Activated T-helper 17 cell treated with anti-CD3 and anti-CD28 coated beads, Interleukin-2, amount 50 U/mL, for 72 hours (primary cell): ENCODE data around the gene HSPA1L. TPM values are rescaled to one million over a fixed set of nuclear protein-coding genes. Genes with fewer than 3 reads are reported as not detected.
"Not testable (repeated sequence)": the region's sequence is repeated elsewhere in the genome, so short reads cannot be mapped to it uniquely, and the experiment has no call there.

ENCODE experiments used
- ATAC-seq: fragments of 150-1000 bp; cut with Tn5 transposase; replicated peaks from 2 replicates; pipeline ENCODE4 v1.10.0; 2021; ENCODE audit warnings: mild to moderate bottlenecking, moderate library complexity
- H3K27ac Mint-ChIP-seq: one replicate; pipeline ENCODE4 v1.8.0; 2022; ENCODE audit warnings: mixed read lengths
- H3K27me3 Mint-ChIP-seq: one replicate; pipeline ENCODE4 v1.8.0; 2022; ENCODE audit warnings: mixed read lengths
- H3K36me3 Mint-ChIP-seq: one replicate; pipeline ENCODE4 v1.8.0; 2022; ENCODE audit warnings: low read depth, mild to moderate bottlenecking, mixed read lengths
- H3K4me1 Mint-ChIP-seq: one replicate; pipeline ENCODE4 v1.8.0; 2022; ENCODE audit warnings: mixed read lengths
- H3K4me3 Mint-ChIP-seq: one replicate; pipeline ENCODE4 v1.8.0; 2022; ENCODE audit warnings: mild to moderate bottlenecking, mixed read lengths
- H3K9me3 Mint-ChIP-seq: one replicate; pipeline ENCODE4 v1.8.0; 2022; ENCODE audit warnings: mixed read lengths
- total RNA-seq, 2 donors: library from RNA; stranded (reverse); gene quantifications; one replicate each; pipeline ENCODE4 v1.2.3, GENCODE V29; 2022

The HSPA1L gene
- total RNA-seq = 1 to 10 TPM; 2.7 to 2.9 TPM

DNA sequence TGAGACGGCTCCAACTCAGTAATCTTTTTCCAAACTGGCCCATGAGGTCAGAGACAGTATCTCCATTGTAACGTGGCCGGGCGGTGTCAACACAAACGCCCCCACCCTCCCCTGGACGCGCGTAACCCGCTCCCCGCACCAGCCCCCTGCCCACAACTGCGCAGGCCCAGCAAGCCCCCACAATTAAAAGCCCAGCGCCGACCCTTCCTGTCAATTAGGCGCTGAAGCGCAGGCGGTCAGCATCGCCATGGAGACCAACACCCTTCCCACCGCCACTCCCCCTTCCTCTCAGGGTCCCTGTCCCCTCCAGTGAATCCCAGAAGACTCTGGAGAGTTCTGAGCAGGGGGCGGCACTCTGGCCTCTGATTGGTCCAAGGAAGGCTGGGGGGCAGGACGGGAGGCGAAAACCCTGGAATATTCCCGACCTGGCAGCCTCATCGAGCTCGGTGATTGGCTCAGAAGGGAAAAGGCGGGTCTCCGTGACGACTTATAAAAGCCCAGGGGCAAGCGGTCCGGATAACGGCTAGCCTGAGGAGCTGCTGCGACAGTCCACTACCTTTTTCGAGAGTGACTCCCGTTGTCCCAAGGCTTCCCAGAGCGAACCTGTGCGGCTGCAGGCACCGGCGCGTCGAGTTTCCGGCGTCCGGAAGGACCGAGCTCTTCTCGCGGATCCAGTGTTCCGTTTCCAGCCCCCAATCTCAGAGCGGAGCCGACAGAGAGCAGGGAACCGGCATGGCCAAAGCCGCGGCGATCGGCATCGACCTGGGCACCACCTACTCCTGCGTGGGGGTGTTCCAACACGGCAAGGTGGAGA is at the start of gene HSPA1L, which contains the start of gene HSPA1A:
Gene HSPA1L (minus strand): TSS at position 259 of the 814 bp plus-strand sequence. CDS start 3,311 bp downstream, outside the sequence.
Gene HSPA1A (plus strand): TSS at position 519 of the 814 bp plus-strand sequence. CDS start 214 bp downstream, at position 733.
- no peaks in the 10 kb centered on the region for H3K27me3 Mint-ChIP-seq
- peak within 1 kb of the TSS; percentile 99 for H3K27ac Mint-ChIP-seq
- H3K4me1 Mint-ChIP-seq = peaks cover 15% of the 10 kb centered on the region
- peaks cover 39% of the 10 kb centered on the region for H3K36me3 Mint-ChIP-seq
- no peaks in the 10 kb centered on the region for H3K9me3 Mint-ChIP-seq
- peak; percentile 24 for ATAC-seq
- peak within 1 kb of the TSS; percentile 92 for H3K4me3 Mint-ChIP-seq

DNA sequence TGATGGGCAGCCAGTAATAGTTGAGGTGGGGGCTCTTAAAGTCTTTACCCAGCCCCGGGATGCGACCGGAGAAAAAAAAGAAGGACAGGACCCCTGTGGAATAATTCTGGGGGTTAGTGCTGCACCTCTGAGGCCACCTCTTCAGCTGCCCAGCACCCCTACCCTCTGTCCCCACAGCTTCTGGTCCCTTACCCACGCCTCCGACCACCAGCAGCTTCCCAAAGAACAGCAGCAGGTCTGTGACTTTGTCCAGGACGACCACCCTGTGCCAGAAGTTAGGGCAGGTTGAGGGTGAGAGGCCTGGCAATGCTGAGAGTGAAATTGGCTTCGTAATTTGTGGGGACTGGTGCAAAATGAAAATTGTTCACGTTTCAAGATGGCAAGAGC is 49.7 kb upstream of the HSPA1L start:
- no peak for ATAC-seq
- Mint-ChIP-seq H3K27me3 (no peaks in the 10 kb centered on the region), H3K36me3 (peaks cover 18% of the 10 kb centered on the region), H3K27ac (no peak overlapping the region), H3K4me3 (no peak overlapping the region), H3K4me1 (peaks cover 11% of the 10 kb centered on the region), H3K9me3 (no peaks in the 10 kb centered on the region)

DNA sequence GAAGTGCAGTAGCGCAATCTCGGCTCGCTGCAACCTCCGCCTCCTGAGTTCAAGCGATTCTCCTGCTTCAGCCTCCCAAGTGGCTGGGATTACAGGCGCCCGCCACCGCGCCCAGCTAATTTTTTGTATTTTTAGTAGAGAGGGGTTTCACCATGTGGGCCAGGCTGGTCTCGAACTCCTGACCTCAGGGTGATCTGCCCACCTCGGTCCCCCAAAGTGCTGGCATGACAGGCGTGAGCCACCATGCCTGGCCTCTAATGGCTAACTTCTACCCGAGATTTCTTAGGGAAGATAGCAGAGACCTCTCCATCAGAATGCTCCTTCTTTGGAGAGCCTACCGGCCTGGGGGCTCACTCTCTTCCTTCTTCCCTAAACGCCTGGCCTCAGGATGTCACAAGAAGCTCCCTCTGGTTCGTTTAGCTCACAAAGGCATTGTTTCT is 49.1 kb upstream of the HSPA1L start:
- Mint-ChIP-seq H3K27ac (peak overlapping the region; percentile 96), H3K4me1 (peaks cover 11% of the 10 kb centered on the region), H3K36me3 (peaks cover 25% of the 10 kb centered on the region), H3K4me3 (peak overlapping the region; percentile 94)
- H3K27me3 Mint-ChIP-seq, H3K9me3 Mint-ChIP-seq, ATAC-seq: not testable (repeated sequence)

DNA sequence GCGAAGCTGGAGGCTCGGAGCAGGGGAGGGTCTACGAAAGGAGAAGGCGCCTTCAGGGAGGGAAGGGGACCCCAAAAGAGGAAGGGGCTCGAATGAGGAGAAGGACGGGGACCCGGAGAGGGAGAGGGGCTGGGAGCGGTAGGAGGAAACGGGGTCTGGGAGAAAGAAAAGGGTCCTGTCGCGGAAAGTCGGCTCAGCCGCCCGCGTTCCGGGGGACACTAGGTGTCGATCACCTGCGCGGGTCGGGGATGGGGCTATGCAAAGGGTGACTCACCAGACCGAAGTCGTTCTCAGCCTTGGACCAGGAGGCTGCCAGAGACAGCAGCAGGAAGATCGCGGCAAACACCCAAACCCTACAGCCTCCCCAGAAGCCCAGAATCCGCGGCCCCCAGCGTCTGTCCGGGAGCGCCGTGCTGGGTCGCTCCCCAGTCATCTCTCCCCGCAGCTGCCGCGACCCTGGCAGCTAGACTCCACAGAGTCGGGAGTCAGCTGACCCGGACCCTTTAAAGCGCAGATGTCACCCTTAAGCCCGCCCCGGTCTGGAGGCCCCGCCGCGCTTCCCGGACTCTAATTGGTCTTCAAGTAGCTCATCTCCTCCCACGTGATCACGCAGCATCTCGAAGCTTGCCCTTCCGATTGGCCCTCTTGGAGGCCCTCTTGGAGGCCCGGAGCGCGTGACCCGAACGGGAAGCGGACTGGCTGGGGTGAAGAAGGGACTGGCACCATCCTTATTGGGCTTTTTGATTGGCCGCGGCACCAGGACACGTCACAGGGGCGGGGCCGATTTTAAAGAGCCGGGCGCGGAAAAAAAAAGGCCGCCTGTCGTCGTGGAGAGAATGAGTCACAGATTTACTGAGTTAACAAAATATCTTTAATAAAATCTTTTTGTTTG is 47.5 kb upstream of the HSPA1L start, which contains the start of gene NEU1:
Gene NEU1 (minus strand): TSS at position 478 of the 892 bp plus-strand sequence. CDS start 45 bp downstream, at position 433.
- Mint-ChIP-seq H3K4me1 (peaks cover 11% of the 10 kb centered on the region), H3K27me3 (no peaks in the 10 kb centered on the region), H3K27ac (peak within 1 kb of the TSS; percentile 96), H3K9me3 (no peaks in the 10 kb centered on the region), H3K36me3 (peaks cover 37% of the 10 kb centered on the region), H3K4me3 (peak within 1 kb of the TSS; percentile 94)
- ATAC-seq = peak; percentile 98

DNA sequence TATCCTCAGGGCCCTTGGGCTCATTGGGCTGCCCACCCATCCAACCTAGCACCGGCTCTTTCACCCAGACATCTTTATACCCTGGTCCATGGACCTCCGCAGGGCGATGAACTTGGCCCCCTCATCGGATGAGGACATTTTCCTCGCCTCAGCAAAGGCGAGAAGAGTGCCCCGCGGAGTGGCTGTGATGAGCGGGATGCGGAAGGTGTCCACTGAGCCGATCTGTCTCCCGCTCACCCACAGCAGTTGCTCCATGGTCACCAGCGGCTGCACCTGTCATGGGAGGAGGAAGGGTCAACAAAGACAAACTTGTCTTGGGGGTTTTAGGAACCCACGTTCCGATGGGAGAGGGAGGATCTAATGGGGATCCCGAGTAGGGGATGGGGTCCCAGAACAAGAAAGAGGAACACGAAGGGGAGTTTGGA is 46.8 kb upstream of the HSPA1L start:
- Mint-ChIP-seq H3K4me3 (peak overlapping the region; percentile 94), H3K27me3 (no peaks in the 10 kb centered on the region), H3K9me3 (no peaks in the 10 kb centered on the region), H3K36me3 (peaks cover 44% of the 10 kb centered on the region), H3K27ac (peak overlapping the region; percentile 96), H3K4me1 (peaks cover 11% of the 10 kb centered on the region)
- ATAC-seq = no peak

DNA sequence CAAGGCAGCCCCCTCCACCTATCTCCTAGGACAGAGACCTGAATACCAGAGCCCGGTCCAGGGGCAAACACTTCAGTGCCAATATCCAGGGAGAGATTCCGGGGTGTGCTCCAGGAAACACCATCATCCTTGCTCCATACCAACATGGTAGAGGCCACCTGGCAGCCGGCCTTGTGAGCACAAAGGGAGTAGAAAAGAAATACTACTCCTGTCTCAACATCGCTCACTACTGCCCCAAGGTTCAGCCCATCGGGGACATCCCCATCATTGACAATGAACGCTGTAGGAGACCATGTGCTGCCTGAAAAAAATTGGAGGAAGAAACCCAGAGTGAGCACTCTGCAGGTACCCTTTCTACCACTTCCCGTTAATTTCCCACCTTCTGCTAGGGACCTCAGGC is 46.1 kb upstream of the HSPA1L start:
- Mint-ChIP-seq H3K27me3 (no peaks in the 10 kb centered on the region), H3K36me3 (peaks cover 45% of the 10 kb centered on the region), H3K4me1 (peaks cover 11% of the 10 kb centered on the region), H3K9me3 (no peaks in the 10 kb centered on the region), H3K4me3 (peak overlapping the region; percentile 94), H3K27ac (no peak overlapping the region)
- ATAC-seq = no peak

DNA sequence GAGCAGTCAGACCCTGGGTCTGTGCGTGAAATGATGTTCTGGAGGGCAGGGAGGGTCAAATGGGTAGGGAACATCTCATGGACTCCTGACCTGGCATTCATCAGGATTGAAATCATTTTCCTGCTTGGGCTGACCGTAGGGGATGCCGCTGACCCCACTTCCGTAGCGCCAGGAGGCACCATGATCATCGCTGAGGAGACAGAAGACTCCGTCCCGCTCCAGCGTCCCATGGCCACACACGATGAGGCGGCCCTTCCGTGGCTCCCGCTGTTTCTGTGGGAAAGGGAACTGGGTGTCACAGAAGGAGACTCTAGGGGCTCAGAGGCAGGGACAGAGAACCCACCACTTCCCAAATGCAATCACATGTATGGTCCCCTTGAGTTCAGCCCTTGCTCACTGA is 45.3 kb upstream of the HSPA1L start:
- Mint-ChIP-seq H3K4me1 (peaks cover 11% of the 10 kb centered on the region), H3K27ac (peak overlapping the region; percentile 36), H3K27me3 (no peaks in the 10 kb centered on the region), H3K36me3 (peaks cover 45% of the 10 kb centered on the region), H3K9me3 (no peaks in the 10 kb centered on the region), H3K4me3 (no peak overlapping the region)
- no peak for ATAC-seq

DNA sequence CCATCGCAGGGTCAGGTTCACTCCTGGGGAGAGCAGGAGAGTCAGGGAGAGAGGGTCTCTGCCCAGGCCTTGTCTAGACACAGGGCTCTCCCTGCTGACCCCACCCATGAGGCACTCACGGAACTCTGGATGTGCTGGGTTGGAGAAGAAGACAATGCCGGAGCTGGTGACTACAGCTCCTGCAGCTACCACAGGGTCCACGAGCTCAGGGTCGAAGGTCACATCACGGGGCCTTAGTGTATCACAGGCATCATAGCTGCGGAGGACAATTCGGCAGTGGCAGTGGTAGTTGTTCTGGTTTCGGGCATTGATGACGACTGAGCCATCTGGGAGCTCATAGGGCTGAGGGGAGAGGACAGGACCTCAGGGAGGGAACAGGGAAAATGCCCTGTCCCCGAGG is 44.8 kb upstream of the HSPA1L start:
- Mint-ChIP-seq H3K27me3 (no peaks in the 10 kb centered on the region), H3K9me3 (no peaks in the 10 kb centered on the region), H3K27ac (peak overlapping the region; percentile 36), H3K4me3 (no peak overlapping the region), H3K36me3 (peaks cover 45% of the 10 kb centered on the region), H3K4me1 (peaks cover 11% of the 10 kb centered on the region)
- ATAC-seq = no peak

DNA sequence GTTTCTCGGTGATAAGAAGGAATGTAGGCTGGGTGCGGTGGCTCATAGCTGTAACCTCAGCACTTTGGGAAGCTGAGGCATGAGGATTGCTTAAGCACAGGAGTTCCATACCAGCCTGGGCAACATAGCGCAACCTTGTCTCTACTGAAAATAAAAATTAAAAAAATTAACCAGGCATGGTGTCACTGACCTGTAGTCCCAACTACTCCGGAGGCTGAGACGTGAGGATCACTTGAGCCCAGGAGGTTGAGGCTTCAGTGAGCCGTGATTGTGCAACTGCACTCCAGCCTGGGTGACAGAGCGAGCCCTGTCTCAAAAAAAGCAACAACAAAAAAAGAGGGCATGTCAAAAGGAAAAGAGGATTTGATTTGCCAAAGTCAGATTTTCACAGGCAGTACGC is 43.6 kb upstream of the HSPA1L start:
- H3K27me3 Mint-ChIP-seq = no peaks in the 10 kb centered on the region
- no peaks in the 10 kb centered on the region for H3K9me3 Mint-ChIP-seq
- H3K27ac Mint-ChIP-seq = no peak overlapping the region
- no peak overlapping the region for H3K4me3 Mint-ChIP-seq
- H3K4me1 Mint-ChIP-seq = peaks cover 11% of the 10 kb centered on the region
- H3K36me3 Mint-ChIP-seq = peaks cover 45% of the 10 kb centered on the region
- no peak for ATAC-seq

DNA sequence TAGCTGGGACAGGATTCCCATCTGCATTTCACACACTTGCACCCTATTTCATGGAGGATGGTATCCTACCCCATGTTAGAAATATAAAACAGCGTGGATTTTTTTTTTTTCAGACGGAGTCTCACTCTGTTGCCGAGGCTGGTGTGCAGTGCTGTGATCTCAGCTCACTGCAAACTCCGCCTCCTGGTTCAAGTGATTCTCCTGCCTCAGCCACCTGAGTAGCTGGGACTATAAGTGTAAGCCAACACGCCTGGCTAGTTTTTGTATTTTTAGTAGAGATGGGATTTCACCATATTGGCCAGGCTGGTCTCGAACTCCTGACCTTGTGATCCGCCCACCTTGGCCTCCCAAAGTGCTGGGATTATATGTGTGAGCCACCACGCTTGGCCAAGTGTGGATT is 42.7 kb upstream of the HSPA1L start:
- H3K27me3 Mint-ChIP-seq, H3K4me1 Mint-ChIP-seq, ATAC-seq, H3K4me3 Mint-ChIP-seq, H3K9me3 Mint-ChIP-seq, H3K27ac Mint-ChIP-seq: not testable (repeated sequence)
- H3K36me3 Mint-ChIP-seq = peaks cover 41% of the 10 kb centered on the region

DNA sequence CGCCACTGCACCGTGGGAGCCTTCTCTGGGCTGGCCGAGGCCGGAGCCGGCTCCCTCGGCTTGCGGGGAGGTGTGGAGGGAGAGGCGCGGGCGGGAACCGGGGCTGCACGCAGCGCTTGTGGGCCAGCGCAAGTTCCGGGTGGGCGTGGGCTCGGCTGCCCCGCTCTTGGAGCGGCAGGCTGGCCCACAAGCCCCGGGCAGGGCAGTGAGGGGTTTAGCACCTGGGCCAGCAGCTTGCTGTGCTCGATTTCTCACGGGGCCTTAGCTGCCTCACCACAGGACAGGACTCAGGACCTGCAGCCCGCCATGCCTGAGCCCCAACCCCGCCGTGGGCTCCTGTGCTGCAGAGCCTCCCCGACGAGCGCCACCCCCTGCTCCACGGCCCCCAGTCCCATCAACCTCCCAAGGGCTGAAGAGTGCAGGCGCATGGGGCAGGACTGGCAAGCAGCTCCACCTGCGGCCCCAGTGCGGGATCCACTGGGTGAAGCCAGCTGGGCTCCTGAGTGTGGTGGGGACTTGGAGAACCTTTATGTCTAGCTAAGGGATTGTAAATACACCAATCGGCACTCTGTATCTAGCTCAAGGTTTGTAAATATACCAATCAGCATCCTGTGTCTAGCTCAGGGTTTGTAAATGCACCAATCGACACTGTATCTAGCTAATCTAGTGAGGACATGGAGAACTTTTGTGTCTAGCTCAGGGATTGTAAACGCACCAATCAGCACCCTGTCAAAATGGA is 37.1 kb upstream of the HSPA1L start:
- not testable (repeated sequence) for H3K27ac Mint-ChIP-seq, H3K9me3 Mint-ChIP-seq, H3K27me3 Mint-ChIP-seq, H3K36me3 Mint-ChIP-seq, ATAC-seq, H3K4me3 Mint-ChIP-seq, H3K4me1 Mint-ChIP-seq

DNA sequence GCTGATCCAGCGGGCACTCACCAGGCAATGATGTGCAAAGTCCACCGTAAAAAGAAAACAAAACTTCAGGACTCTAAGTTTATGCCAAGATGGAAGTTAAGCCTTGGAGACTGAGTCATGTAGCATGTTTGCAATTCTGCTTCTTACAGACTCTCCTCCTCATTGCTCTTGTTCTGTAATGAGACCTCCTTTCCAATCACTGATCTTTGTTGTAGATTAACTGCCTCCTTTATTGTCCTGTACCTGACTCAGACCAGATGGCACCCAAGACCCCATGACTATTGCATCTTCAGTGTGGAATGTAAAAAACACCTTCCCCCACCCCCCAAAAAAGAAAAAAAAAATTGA is 36.4 kb upstream of the HSPA1L start:
- H3K36me3 Mint-ChIP-seq = no peaks in the 10 kb centered on the region
- no peak for ATAC-seq
- H3K27me3 Mint-ChIP-seq = no peaks in the 10 kb centered on the region
- H3K4me1 Mint-ChIP-seq = no peaks in the 10 kb centered on the region
- H3K4me3 Mint-ChIP-seq = no peak overlapping the region
- H3K27ac Mint-ChIP-seq = no peak overlapping the region
- H3K9me3 Mint-ChIP-seq = no peaks in the 10 kb centered on the region

DNA sequence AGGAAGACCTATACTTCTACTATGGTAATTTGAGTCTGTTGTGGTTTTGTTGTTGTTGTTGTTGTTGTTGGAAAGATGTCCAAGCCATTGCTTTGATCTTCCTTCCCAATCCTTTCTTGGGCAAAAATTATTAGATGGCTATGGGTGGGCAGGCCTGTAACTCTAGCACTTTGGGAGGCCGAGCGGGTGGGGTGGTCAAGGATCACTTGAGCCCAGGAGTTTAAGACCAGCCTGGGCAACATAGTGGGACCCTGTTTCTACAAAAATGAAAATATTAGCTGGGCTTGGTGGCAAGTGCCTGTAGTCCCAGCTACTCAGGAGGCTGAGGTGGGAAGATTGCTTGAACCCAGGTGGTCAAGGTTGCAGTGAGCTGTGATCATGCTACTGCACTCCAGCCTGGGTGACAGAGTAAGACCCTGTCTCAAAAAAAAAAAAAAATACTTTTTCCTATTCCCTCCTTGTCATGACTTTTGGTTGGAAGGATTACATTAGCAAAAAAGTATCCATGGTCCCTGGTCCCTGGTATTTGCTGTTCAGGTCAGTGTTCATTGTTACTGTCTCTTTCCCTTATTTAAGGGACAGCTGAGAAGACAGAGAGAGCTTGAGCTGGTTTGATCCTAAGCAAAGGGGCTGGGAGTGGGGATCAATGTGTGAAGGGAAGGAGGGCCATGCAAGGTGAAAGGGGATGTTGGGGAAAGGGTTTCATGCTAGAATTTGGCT is 35.8 kb upstream of the HSPA1L start:
- H3K36me3 Mint-ChIP-seq = no peaks in the 10 kb centered on the region
- H3K27me3 Mint-ChIP-seq = no peaks in the 10 kb centered on the region
- H3K4me3 Mint-ChIP-seq = no peak overlapping the region
- ATAC-seq = no peak
- no peaks in the 10 kb centered on the region for H3K9me3 Mint-ChIP-seq
- no peaks in the 10 kb centered on the region for H3K4me1 Mint-ChIP-seq
- H3K27ac Mint-ChIP-seq = no peak overlapping the region
